ENCODE data around the gene CHL1.

DNA sequence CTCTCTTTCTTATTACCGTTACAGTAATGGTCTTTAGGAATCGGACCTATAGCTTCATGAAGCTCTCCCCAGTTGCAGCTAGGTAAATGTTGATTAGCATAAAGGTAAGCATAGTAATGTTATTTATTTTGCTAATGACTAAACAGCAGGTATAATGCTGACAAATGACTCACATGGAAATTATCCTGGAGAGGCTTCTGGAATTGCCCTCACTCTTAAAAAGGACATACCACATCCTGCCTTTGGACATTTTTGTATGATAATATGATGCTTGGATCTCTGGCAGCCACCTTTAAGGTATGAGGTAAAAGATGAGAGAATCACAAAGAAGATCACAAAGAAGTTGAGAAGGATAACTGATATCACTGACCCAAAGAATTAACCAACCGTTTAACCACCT lies 238.6 kb downstream of the CHL1 start:
- TF ChIP-seq, protein P1, sequence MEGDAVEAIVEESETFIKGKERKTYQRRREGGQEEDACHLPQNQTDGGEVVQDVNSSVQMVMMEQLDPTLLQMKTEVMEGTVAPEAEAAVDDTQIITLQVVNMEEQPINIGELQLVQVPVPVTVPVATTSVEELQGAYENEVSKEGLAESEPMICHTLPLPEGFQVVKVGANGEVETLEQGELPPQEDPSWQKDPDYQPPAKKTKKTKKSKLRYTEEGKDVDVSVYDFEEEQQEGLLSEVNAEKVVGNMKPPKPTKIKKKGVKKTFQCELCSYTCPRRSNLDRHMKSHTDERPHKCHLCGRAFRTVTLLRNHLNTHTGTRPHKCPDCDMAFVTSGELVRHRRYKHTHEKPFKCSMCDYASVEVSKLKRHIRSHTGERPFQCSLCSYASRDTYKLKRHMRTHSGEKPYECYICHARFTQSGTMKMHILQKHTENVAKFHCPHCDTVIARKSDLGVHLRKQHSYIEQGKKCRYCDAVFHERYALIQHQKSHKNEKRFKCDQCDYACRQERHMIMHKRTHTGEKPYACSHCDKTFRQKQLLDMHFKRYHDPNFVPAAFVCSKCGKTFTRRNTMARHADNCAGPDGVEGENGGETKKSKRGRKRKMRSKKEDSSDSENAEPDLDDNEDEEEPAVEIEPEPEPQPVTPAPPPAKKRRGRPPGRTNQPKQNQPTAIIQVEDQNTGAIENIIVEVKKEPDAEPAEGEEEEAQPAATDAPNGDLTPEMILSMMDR (IDR thresholded peaks at IDR 0.05): no peak
- no peak for TF ChIP-seq POLR2A (IDR thresholded peaks at IDR 0.05)

All from body of pancreas (tissue), 4 donors.